Measurements from ENCODE around the gene PGF. TPM values are rescaled to one million over a fixed set of nuclear protein-coding genes. Genes with fewer than 3 reads are reported as not detected.
A peak's percentile ranks its signal among the peaks of the same experiment; 100 is the strongest.

PGF gene
- total RNA-seq, 1 experiment from 2014 or later = 6.4 TPM

- TF ChIP-seq FOSL1 (IDR thresholded peaks at IDR 0.05; ENCODE audit: low read depth) (no peak), EZH2 (IDR thresholded peaks at IDR 0.05) (no peak), POLR2A (IDR thresholded peaks at IDR 0.05; ENCODE audit: borderline replicate concordance, extremely low read depth, insufficient read depth, insufficient read length) (no peak), CBX3 (IDR thresholded peaks at IDR 0.05; ENCODE audit: low read depth) (no peak), TCF7L2 (IDR thresholded peaks at IDR 0.05; ENCODE audit: borderline replicate concordance, extremely low read depth, insufficient read depth, insufficient read length) (no peak), RAD21 (IDR thresholded peaks at IDR 0.05; ENCODE audit: low read depth) (peak; percentile 71), SP1 (IDR thresholded peaks at IDR 0.05; ENCODE audit: low read depth) (no peak), ZFX (IDR thresholded peaks at IDR 0.05) (peak; percentile 13; the same call in 1 of the 2 replicates), JUND (IDR thresholded peaks at IDR 0.05) (no peak), ATF3 (IDR thresholded peaks at IDR 0.05) (no peak), ELF1 (IDR thresholded peaks at IDR 0.05; ENCODE audit: borderline replicate concordance, low read depth) (no peak), CEBPB (IDR thresholded peaks at IDR 0.05; ENCODE audit: low read depth) (no peak)
- TF ChIP-seq, protein P1, sequence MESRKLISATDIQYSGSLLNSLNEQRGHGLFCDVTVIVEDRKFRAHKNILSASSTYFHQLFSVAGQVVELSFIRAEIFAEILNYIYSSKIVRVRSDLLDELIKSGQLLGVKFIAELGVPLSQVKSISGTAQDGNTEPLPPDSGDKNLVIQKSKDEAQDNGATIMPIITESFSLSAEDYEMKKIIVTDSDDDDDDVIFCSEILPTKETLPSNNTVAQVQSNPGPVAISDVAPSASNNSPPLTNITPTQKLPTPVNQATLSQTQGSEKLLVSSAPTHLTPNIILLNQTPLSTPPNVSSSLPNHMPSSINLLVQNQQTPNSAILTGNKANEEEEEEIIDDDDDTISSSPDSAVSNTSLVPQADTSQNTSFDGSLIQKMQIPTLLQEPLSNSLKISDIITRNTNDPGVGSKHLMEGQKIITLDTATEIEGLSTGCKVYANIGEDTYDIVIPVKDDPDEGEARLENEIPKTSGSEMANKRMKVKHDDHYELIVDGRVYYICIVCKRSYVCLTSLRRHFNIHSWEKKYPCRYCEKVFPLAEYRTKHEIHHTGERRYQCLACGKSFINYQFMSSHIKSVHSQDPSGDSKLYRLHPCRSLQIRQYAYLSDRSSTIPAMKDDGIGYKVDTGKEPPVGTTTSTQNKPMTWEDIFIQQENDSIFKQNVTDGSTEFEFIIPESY (IDR thresholded peaks at IDR 0.05; ENCODE audit: extremely low read depth, insufficient replicate concordance, low read length) = no peak
- TF ChIP-seq, protein P2, sequence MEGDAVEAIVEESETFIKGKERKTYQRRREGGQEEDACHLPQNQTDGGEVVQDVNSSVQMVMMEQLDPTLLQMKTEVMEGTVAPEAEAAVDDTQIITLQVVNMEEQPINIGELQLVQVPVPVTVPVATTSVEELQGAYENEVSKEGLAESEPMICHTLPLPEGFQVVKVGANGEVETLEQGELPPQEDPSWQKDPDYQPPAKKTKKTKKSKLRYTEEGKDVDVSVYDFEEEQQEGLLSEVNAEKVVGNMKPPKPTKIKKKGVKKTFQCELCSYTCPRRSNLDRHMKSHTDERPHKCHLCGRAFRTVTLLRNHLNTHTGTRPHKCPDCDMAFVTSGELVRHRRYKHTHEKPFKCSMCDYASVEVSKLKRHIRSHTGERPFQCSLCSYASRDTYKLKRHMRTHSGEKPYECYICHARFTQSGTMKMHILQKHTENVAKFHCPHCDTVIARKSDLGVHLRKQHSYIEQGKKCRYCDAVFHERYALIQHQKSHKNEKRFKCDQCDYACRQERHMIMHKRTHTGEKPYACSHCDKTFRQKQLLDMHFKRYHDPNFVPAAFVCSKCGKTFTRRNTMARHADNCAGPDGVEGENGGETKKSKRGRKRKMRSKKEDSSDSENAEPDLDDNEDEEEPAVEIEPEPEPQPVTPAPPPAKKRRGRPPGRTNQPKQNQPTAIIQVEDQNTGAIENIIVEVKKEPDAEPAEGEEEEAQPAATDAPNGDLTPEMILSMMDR (IDR thresholded peaks at IDR 0.05 in 2 of 3, conservative IDR thresholded peaks at IDR 0.05 in 1 of 3; ENCODE audit: borderline replicate concordance in 1 of 3, insufficient read depth in 1 of 3, low read depth in 2 of 3, low read length in 2 of 3) = peak; percentile 75 to 98 (median 97); a peak in 5 of 6 replicates
Measured at GRCh38 chr14:74905595-74906142, 49.7 kb downstream of the PGF start (continued).
